Subcutaneous abdominal adipose tissue (tissue), 5 donors: ENCODE data around the gene HAAO.

ENCODE experiments used
- H3K27ac ChIP-seq: one replicate; pipeline ENCODE4 v1.7.0; 2013; ENCODE audit warnings: low read depth, mild to moderate bottlenecking, inconsistent platforms, low read length, moderate library complexity
- H3K27me3 ChIP-seq, 5 donors: one replicate each; pipeline ENCODE4 v1.7.0; 2013; ENCODE audit warnings: low read length in 5 of 5, inconsistent platforms in 1 of 5; ENCODE audit not compliant: control insufficient read depth in 5 of 5, insufficient read depth in 4 of 5
- H3K36me3 ChIP-seq, 5 donors: one replicate each; pipeline ENCODE4 v1.7.0; 2013; ENCODE audit warnings: low read length in 5 of 5; ENCODE audit not compliant: control insufficient read depth in 5 of 5, insufficient read depth in 5 of 5
- H3K4me1 ChIP-seq, 5 donors: one replicate each; pipeline ENCODE4 v1.7.0; 2013; ENCODE audit warnings: low read length in 5 of 5, mild to moderate bottlenecking in 3 of 5, moderate library complexity in 1 of 5; ENCODE audit not compliant: control insufficient read depth in 5 of 5, insufficient read depth in 5 of 5
- H3K4me3 ChIP-seq, 5 donors: one replicate each; pipeline ENCODE4 v1.7.0; 2013; ENCODE audit warnings: low read length in 5 of 5, low read depth in 1 of 5
- H3K9ac ChIP-seq, 5 donors: one replicate each; pipeline ENCODE4 v1.7.0; 2013; ENCODE audit warnings: low read length in 5 of 5, mild to moderate bottlenecking in 4 of 5, moderate library complexity in 3 of 5
- H3K9me3 ChIP-seq, 5 donors: one replicate each; pipeline ENCODE4 v1.7.0; 2013; ENCODE audit warnings: low read length in 5 of 5; ENCODE audit not compliant: control insufficient read depth in 5 of 5
- donor health status: healthy.
- donor health status: healthy.
- donor health status: healthy.
- donor health status: healthy.
- donor health status: healthy.

Gene HAAO

GRCh38 chr2:42794271-42795046 is 2.1 kb upstream of the HAAO start:
- no peak overlapping the region for H3K4me3 ChIP-seq
- H3K27ac ChIP-seq = peak overlapping the region; percentile 20
- H3K27me3 ChIP-seq = no peaks in the 10 kb centered on the region
- H3K36me3 ChIP-seq = no peaks in the 10 kb centered on the region
- peaks cover 0 to 27% (median 23%) of the 10 kb centered on the region in 5 donors for H3K4me1 ChIP-seq
- no peak overlapping the region for H3K9ac ChIP-seq
- H3K9me3 ChIP-seq = no peaks in the 10 kb centered on the region

- Histone ChIP-seq H3K4me1 (peaks cover 0 to 27% (median 23%) of the 10 kb centered on the region in 5 donors), H3K4me3 (peak overlapping the region; percentile 11 to 80 (median 74)), H3K36me3 (no peaks in the 10 kb centered on the region), H3K9me3 (no peaks in the 10 kb centered on the region), H3K9ac (peak overlapping the region in 4 of 5 donors; percentile 34 to 85 (median 75)), H3K27ac (peak overlapping the region; percentile 69), H3K27me3 (no peaks in the 10 kb centered on the region)
These were observed 1.2 kb upstream of the HAAO start for GRCh38 chr2:42793334-42794270.

DNA sequence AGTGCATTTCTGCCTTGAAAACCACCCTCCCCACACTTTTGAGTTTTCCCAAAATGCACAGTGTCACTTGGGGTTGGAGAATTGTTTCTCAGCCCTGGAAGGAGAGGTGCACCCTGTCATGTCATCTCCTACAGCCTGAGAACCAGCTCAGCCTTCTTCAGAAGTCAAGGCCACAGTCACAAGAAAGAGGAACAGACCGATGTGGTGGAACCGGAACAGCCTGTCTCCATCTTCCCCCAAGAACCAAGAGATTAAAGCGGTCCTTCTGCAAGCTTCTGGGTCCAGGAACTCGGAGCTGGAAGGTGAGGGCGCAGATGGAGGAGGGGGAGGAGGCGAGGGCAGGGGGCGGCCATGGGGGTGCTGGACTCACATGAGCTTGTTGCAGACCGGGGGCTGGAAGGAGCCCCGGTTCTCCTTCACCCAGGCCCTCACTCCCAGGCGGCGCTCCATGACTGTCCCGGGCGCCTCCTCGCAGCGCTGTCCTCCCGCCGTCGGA is 248 bp downstream of the HAAO start:
- no peaks in the 10 kb centered on the region for H3K9me3 ChIP-seq
- H3K27me3 ChIP-seq = no peaks in the 10 kb centered on the region
- peak overlapping the region; percentile 50 to 85 (median 75) for H3K9ac ChIP-seq
- H3K4me1 ChIP-seq = peaks cover 0 to 27% (median 23%) of the 10 kb centered on the region in 5 donors
- H3K36me3 ChIP-seq = peaks cover 0 to 4% (median 0%) of the 10 kb centered on the region in 5 donors
- peak overlapping the region; percentile 71 to 80 (median 77) for H3K4me3 ChIP-seq
- H3K27ac ChIP-seq = peak overlapping the region; percentile 69

- peak overlapping the region; percentile 71 to 80 (median 77) for H3K4me3 ChIP-seq
- peak overlapping the region in 2 of 5 donors; percentile 50 to 85 for H3K9ac ChIP-seq
- no peaks in the 10 kb centered on the region for H3K9me3 ChIP-seq
- H3K27ac ChIP-seq = no peak overlapping the region
- peaks cover 0 to 27% (median 23%) of the 10 kb centered on the region in 5 donors for H3K4me1 ChIP-seq
- H3K36me3 ChIP-seq = peaks cover 0 to 5% (median 0%) of the 10 kb centered on the region in 5 donors
- no peaks in the 10 kb centered on the region for H3K27me3 ChIP-seq
These were observed 777 bp downstream of the HAAO start for GRCh38 chr2:42791606-42792005.

GRCh38 chr2:42789751-42790150 is 2.6 kb downstream of the HAAO start:
- no peak overlapping the region for H3K9ac ChIP-seq
- H3K9me3 ChIP-seq = no peaks in the 10 kb centered on the region
- peaks cover 0 to 6% (median 0%) of the 10 kb centered on the region in 5 donors for H3K36me3 ChIP-seq
- H3K4me1 ChIP-seq = peaks cover 0 to 27% (median 23%) of the 10 kb centered on the region in 5 donors
- H3K27me3 ChIP-seq = no peaks in the 10 kb centered on the region
- H3K4me3 ChIP-seq = no peak overlapping the region
- no peak overlapping the region for H3K27ac ChIP-seq

DNA sequence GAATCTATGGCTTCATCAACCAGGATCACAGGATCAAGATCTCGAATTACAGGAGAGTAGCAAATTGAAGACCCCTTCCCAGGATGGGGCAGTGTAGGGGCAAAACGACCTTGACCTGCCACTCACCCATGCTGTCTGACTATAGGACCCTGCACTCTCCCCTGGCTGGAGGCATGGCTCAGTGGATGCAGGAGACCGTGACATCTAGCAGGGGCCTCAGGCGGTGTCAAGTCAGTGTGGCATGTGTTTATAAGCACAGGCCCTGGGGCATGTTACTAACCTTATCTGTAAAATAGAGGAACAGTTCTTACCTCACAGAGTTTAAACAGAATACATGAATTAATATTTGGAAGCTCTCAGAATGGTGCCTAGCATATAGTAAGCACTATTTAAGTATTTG is 3.5 kb downstream of the HAAO start:
- Histone ChIP-seq H3K9me3 (no peaks in the 10 kb centered on the region), H3K27ac (no peak overlapping the region), H3K4me3 (no peak overlapping the region), H3K36me3 (peaks cover 0 to 10% (median 0%) of the 10 kb centered on the region in 5 donors), H3K4me1 (peaks cover 0 to 24% (median 17%) of the 10 kb centered on the region in 5 donors), H3K9ac (no peak overlapping the region), H3K27me3 (no peaks in the 10 kb centered on the region)

- Histone ChIP-seq H3K27me3 (no peaks in the 10 kb centered on the region), H3K4me3 (no peak overlapping the region), H3K27ac (no peak overlapping the region)
These were observed 3.9 kb downstream of the HAAO start for GRCh38 chr2:42788478-42788793.

DNA sequence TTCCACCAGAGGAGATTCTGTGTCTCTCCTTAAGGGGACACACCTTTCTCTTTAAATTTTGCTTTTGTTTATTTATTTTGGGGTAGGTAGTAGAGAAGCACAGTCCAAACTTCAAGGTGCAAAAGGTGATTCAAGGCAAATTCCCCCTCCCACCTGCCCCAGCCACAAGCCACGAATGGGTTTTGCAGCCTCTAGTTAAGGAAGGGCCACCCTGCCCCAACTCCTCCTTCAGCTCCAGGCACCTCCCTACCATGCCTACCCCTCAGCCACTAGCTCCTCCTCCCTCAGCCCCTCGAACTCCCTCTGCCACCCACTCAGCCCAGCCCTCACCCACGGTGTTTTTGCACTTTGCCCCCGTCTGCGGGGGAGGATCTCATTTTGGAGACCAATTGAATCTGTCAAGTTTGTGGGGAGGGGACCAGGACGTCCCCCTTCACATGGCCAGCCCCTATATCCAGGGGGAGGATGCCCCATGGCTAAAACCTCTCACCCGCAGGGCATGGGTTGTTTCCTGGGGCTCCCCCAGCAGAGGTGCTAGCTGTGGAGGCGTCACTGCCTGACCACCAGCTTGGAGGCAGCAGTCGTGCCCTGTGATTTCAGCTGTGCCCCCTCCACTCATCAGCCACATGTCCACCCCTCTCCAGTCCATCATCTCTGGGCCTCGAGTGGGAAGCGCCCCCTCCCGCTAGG is 4.5 kb downstream of the HAAO start:
- no peaks in the 10 kb centered on the region for H3K9me3 ChIP-seq
- H3K27ac ChIP-seq = no peak overlapping the region
- no peak overlapping the region for H3K9ac ChIP-seq
- no peak overlapping the region for H3K4me3 ChIP-seq
- H3K27me3 ChIP-seq = no peaks in the 10 kb centered on the region
- H3K36me3 ChIP-seq = peaks cover 0 to 15% (median 6%) of the 10 kb centered on the region in 5 donors
- H3K4me1 ChIP-seq = peaks cover 0 to 15% (median 13%) of the 10 kb centered on the region in 5 donors

More at GRCh38 chr2:42788478-42788793, 3.9 kb downstream of the HAAO start:
- peaks cover 0 to 14% (median 2%) of the 10 kb centered on the region in 5 donors for H3K36me3 ChIP-seq
- no peaks in the 10 kb centered on the region for H3K9me3 ChIP-seq
- peaks cover 0 to 20% (median 15%) of the 10 kb centered on the region in 5 donors for H3K4me1 ChIP-seq
- no peak overlapping the region for H3K9ac ChIP-seq

DNA sequence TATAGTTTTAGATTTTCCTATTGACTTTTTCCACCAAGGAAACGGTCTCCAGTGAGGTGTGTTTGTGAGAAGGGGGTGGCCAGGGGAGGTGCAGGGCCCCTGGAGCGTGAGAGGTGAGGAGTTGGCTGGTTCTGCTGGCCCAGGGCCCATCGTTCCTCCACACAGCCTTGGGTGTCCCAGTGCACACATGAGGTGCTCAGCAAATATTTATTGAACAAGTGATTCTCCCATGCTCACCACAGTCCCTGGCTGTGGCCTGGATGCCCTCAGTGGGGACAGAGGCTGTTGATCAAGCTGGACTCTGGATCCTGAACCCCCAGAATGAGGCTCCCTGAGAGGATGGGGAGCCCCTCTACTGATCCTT is 5.0 kb downstream of the HAAO start:
- H3K9me3 ChIP-seq = no peaks in the 10 kb centered on the region
- no peaks in the 10 kb centered on the region for H3K27me3 ChIP-seq
- H3K4me3 ChIP-seq = no peak overlapping the region
- H3K9ac ChIP-seq = no peak overlapping the region
- H3K4me1 ChIP-seq = peaks cover 0 to 13% (median 9%) of the 10 kb centered on the region in 5 donors
- peaks cover 0 to 15% (median 7%) of the 10 kb centered on the region in 5 donors for H3K36me3 ChIP-seq
- no peak overlapping the region for H3K27ac ChIP-seq
